ENCODE measurements around the gene SREK1IP1.

SREK1IP1 gene

GRCh38 chr5:64763948-64764503 is 4.5 kb downstream of the SREK1IP1 start:
- no peaks in the 10 kb centered on the region for H3K27me3 ChIP-seq (ENCODE audit: insufficient read depth, low read length)
- H3K9me3 ChIP-seq (ENCODE audit: insufficient read depth, low read depth, low read length) = no peaks in the 10 kb centered on the region
- H3K4me3 ChIP-seq (ENCODE audit: low read length) = no peak overlapping the region
- no peak overlapping the region for H3K9ac ChIP-seq (ENCODE audit: low read depth, low read length)
- no peak overlapping the region for H3K27ac ChIP-seq (ENCODE audit: low read depth, low read length)
- H3K4me1 ChIP-seq (ENCODE audit: insufficient read depth, low read length) = peaks cover 29% of the 10 kb centered on the region
- 92% methylated on average over 4 of the region's 4 CpGs for WGBS
- peaks cover 48% of the 10 kb centered on the region for H3K36me3 ChIP-seq (ENCODE audit: insufficient read depth, low read length)

- Histone ChIP-seq H3K36me3 (ENCODE audit: insufficient read depth, low read length) (peaks cover 45% of the 10 kb centered on the region), H3K27ac (ENCODE audit: low read depth, low read length) (peak overlapping the region; percentile 68; the same call in 1 of the 2 replicates), H3K4me1 (ENCODE audit: insufficient read depth, low read length) (peaks cover 23% of the 10 kb centered on the region), H3K9ac (ENCODE audit: low read depth, low read length) (peak overlapping the region; percentile 5; the same call in 1 of the 2 replicates), H3K27me3 (ENCODE audit: insufficient read depth, low read length) (no peaks in the 10 kb centered on the region), H3K4me3 (ENCODE audit: low read length) (no peak overlapping the region), H3K9me3 (ENCODE audit: insufficient read depth, low read depth, low read length) (no peaks in the 10 kb centered on the region)
- WGBS = 93% methylated on average over 4 of the region's 4 CpGs
These were observed 8.4 kb downstream of the SREK1IP1 start for GRCh38 chr5:64759960-64760660.

GRCh38 chr5:64758901-64759300 is 9.6 kb downstream of the SREK1IP1 start:
- no peaks in the 10 kb centered on the region for H3K9me3 ChIP-seq (ENCODE audit: insufficient read depth, low read depth, low read length)
- no peak overlapping the region for H3K4me3 ChIP-seq (ENCODE audit: low read length)
- no peak overlapping the region for H3K9ac ChIP-seq (ENCODE audit: low read depth, low read length)
- H3K27ac ChIP-seq (ENCODE audit: low read depth, low read length) = no peak overlapping the region; the same call in 1 of the 2 replicates
- no peaks in the 10 kb centered on the region for H3K27me3 ChIP-seq (ENCODE audit: insufficient read depth, low read length)
- H3K4me1 ChIP-seq (ENCODE audit: insufficient read depth, low read length) = peaks cover 23% of the 10 kb centered on the region
- peaks cover 41% of the 10 kb centered on the region for H3K36me3 ChIP-seq (ENCODE audit: insufficient read depth, low read length)
- WGBS = 95% methylated on average over 3 of the region's 3 CpGs

GRCh38 chr5:64754066-64754465 is 14.4 kb downstream of the SREK1IP1 start:
- H3K9me3 ChIP-seq (ENCODE audit: insufficient read depth, low read depth, low read length) = no peaks in the 10 kb centered on the region
- 97% methylated on average over 2 of the region's 2 CpGs for WGBS
- H3K9ac ChIP-seq (ENCODE audit: low read depth, low read length) = no peak overlapping the region
- H3K4me1 ChIP-seq (ENCODE audit: insufficient read depth, low read length) = 0 out of 2 replicates have a peak, but pooled peaks cover 2% of the 10 kb centered on the region
- no peak overlapping the region for H3K4me3 ChIP-seq (ENCODE audit: low read length)
- H3K27me3 ChIP-seq (ENCODE audit: insufficient read depth, low read length) = no peaks in the 10 kb centered on the region
- no peak overlapping the region for H3K27ac ChIP-seq (ENCODE audit: low read depth, low read length)
- peaks cover 50% of the 10 kb centered on the region for H3K36me3 ChIP-seq (ENCODE audit: insufficient read depth, low read length)

GRCh38 chr5:64749385-64749784 is 19.1 kb downstream of the SREK1IP1 start:
- no peaks in the 10 kb centered on the region for H3K9me3 ChIP-seq (ENCODE audit: insufficient read depth, low read depth, low read length)

GRCh38 chr5:64746446-64746845 is 22.0 kb downstream of the SREK1IP1 start:
- Histone ChIP-seq H3K4me1 (ENCODE audit: insufficient read depth, low read length) (no peaks in the 10 kb centered on the region), H3K36me3 (ENCODE audit: insufficient read depth, low read length) (peaks cover 12% of the 10 kb centered on the region; the same call in 1 of the 2 replicates), H3K27me3 (ENCODE audit: insufficient read depth, low read length) (no peaks in the 10 kb centered on the region), H3K4me3 (ENCODE audit: low read length) (no peak overlapping the region), H3K27ac (ENCODE audit: low read depth, low read length) (no peak overlapping the region), H3K9me3 (ENCODE audit: insufficient read depth, low read depth, low read length) (no peaks in the 10 kb centered on the region), H3K9ac (ENCODE audit: low read depth, low read length) (no peak overlapping the region)
- 84% methylated on average over 1 of the region's 1 CpG for WGBS

More at GRCh38 chr5:64749385-64749784, 19.1 kb downstream of the SREK1IP1 start:
- WGBS = 100% methylated on average over 4 of the region's 4 CpGs
- H3K27ac ChIP-seq (ENCODE audit: low read depth, low read length) = no peak overlapping the region
- no peaks in the 10 kb centered on the region for H3K27me3 ChIP-seq (ENCODE audit: insufficient read depth, low read length)
- no peaks in the 10 kb centered on the region for H3K4me1 ChIP-seq (ENCODE audit: insufficient read depth, low read length)
- no peak overlapping the region for H3K9ac ChIP-seq (ENCODE audit: low read depth, low read length)
- no peak overlapping the region for H3K4me3 ChIP-seq (ENCODE audit: low read length)
- H3K36me3 ChIP-seq (ENCODE audit: insufficient read depth, low read length) = peaks cover 32% of the 10 kb centered on the region

- no peaks in the 10 kb centered on the region for H3K4me1 ChIP-seq (ENCODE audit: insufficient read depth, low read length)
- H3K36me3 ChIP-seq (ENCODE audit: insufficient read depth, low read length) = peaks cover 21% of the 10 kb centered on the region
- no peaks in the 10 kb centered on the region for H3K27me3 ChIP-seq (ENCODE audit: insufficient read depth, low read length)
- no peak overlapping the region for H3K9ac ChIP-seq (ENCODE audit: low read depth, low read length)
- H3K27ac ChIP-seq (ENCODE audit: low read depth, low read length) = peak overlapping the region; percentile 40
- WGBS = 39% methylated on average over 1 of the region's 1 CpG
- H3K4me3 ChIP-seq (ENCODE audit: low read length) = no peak overlapping the region
- no peaks in the 10 kb centered on the region for H3K9me3 ChIP-seq (ENCODE audit: insufficient read depth, low read depth, low read length)
These were observed 23.6 kb downstream of the SREK1IP1 start for GRCh38 chr5:64744914-64745313.

- H3K27ac ChIP-seq (ENCODE audit: low read depth, low read length) = no peak overlapping the region
- H3K9ac ChIP-seq (ENCODE audit: low read depth, low read length) = no peak overlapping the region
- H3K9me3 ChIP-seq (ENCODE audit: insufficient read depth, low read depth, low read length) = no peaks in the 10 kb centered on the region
- H3K4me1 ChIP-seq (ENCODE audit: insufficient read depth, low read length) = no peaks in the 10 kb centered on the region
- no peak overlapping the region for H3K4me3 ChIP-seq (ENCODE audit: low read length)
- no peaks in the 10 kb centered on the region for H3K27me3 ChIP-seq (ENCODE audit: insufficient read depth, low read length)
- peaks cover 42% of the 10 kb centered on the region for H3K36me3 ChIP-seq (ENCODE audit: insufficient read depth, low read length)
These were observed 25.7 kb downstream of the SREK1IP1 start for GRCh38 chr5:64742821-64743220.

GRCh38 chr5:64742411-64742810 is 26.1 kb downstream of the SREK1IP1 start:
- no peak overlapping the region for H3K9ac ChIP-seq (ENCODE audit: low read depth, low read length)
- H3K4me1 ChIP-seq (ENCODE audit: insufficient read depth, low read length) = no peaks in the 10 kb centered on the region
- no peak overlapping the region for H3K4me3 ChIP-seq (ENCODE audit: low read length)
- no CpG with 5 or more reads among the region's 1 CpG for WGBS
- no peaks in the 10 kb centered on the region for H3K27me3 ChIP-seq (ENCODE audit: insufficient read depth, low read length)
- no peaks in the 10 kb centered on the region for H3K9me3 ChIP-seq (ENCODE audit: insufficient read depth, low read depth, low read length)
- H3K36me3 ChIP-seq (ENCODE audit: insufficient read depth, low read length) = peaks cover 46% of the 10 kb centered on the region
- no peak overlapping the region for H3K27ac ChIP-seq (ENCODE audit: low read depth, low read length)

GRCh38 chr5:64727150-64727549 is 41.3 kb downstream of the SREK1IP1 start:
- Histone ChIP-seq H3K27ac (ENCODE audit: low read depth, low read length) (no peak overlapping the region), H3K4me3 (ENCODE audit: low read length) (no peak overlapping the region), H3K9me3 (ENCODE audit: insufficient read depth, low read depth, low read length) (no peaks in the 10 kb centered on the region), H3K9ac (ENCODE audit: low read depth, low read length) (no peak overlapping the region), H3K36me3 (ENCODE audit: insufficient read depth, low read length) (peaks cover 68% of the 10 kb centered on the region), H3K27me3 (ENCODE audit: insufficient read depth, low read length) (no peaks in the 10 kb centered on the region), H3K4me1 (ENCODE audit: insufficient read depth, low read length) (peaks cover 10% of the 10 kb centered on the region)
- WGBS = no CpG with 5 or more reads among the region's 2 CpGs

- 91% methylated on average over 3 of the region's 3 CpGs for WGBS
- Histone ChIP-seq H3K27me3 (ENCODE audit: insufficient read depth, low read length) (no peaks in the 10 kb centered on the region), H3K27ac (ENCODE audit: low read depth, low read length) (peak overlapping the region; percentile 38; the same call in 1 of the 2 replicates), H3K9ac (ENCODE audit: low read depth, low read length) (no peak overlapping the region), H3K36me3 (ENCODE audit: insufficient read depth, low read length) (peaks cover 57% of the 10 kb centered on the region), H3K4me3 (ENCODE audit: low read length) (no peak overlapping the region), H3K9me3 (ENCODE audit: insufficient read depth, low read depth, low read length) (no peaks in the 10 kb centered on the region), H3K4me1 (ENCODE audit: insufficient read depth, low read length) (peaks cover 10% of the 10 kb centered on the region)
These were observed 45.9 kb downstream of the SREK1IP1 start for GRCh38 chr5:64722588-64722987.
